GM21515 (cell line): ENCODE measurements around the gene JHY.

Experiments used
- ATAC-seq: cut with Tn5 transposase; IDR thresholded peaks from one replicate; pipeline ENCODE4 v1.9.1; 2021; ENCODE audit not compliant: unreplicated experiment

The JHY gene

GRCh38 chr11:122937983-122938382 lies 55.4 kb downstream of the JHY start:
- ATAC-seq, result no peak

DNA sequence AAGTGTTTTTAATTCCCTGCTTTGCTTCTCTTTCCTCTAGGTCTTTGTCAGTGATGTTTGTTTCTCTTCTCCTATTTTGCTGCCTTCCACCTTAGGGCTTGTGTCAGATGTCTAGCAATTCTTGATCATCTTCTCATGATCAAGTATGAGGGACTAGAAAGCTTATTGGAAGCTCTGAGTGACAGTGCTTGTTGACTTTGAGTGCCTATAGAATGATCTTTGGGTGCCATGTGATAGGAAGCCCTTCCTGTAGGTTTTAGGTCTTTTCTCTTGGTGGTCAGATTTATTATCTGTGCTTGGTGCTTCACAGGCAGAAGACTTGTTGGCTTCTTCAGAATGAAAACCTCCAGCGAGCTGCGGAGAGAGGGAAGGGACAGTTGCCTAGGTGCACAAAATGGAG lies 56.0 kb downstream of the JHY start:
- no peak for ATAC-seq

DNA sequence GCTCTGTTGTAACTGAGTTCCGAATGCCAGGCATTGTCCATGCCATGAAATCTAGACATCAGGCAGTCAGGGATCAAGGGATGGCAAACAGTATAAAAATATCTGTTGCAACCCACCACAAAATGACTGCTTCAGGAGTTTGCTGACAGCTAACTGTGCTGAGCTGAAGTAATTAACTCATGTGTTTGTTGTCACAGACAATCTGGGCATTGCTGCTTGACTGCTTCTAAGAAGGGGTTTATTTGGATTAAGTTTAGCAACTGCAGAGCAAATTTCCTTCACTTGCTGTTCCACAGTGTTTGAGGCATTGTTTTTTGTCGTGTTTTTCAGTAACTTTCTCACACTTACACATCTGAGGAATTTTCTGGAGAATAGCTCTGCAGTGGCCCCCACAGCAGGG lies 68.7 kb downstream of the JHY start:
- ATAC-seq, result no peak

- ATAC-seq, result no peak
Measured at GRCh38 chr11:122954455-122954854, 71.9 kb downstream of the JHY start.

DNA sequence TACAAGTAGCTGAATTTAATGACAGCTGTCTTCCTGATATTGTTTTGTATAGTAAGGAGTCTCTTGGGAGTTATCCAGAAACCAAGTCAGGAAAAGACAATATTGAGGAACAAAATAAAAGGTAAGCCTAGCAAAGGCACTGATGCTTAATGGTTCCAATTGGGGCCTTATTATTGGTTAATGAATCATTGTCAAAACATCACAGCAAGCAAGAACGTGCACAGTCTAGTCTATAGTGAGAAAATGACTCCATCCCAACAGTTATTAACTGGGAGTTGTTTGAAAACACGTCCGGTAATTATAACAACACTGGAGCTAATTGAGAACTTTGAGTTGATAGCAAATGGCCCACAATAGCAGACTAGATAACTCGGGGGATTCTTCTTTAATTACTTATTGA lies 81.4 kb downstream of the JHY start:
- ATAC-seq, result no peak

GRCh38 chr11:122976061-122976733 lies 93.6 kb downstream of the JHY start:
- no peak for ATAC-seq

DNA sequence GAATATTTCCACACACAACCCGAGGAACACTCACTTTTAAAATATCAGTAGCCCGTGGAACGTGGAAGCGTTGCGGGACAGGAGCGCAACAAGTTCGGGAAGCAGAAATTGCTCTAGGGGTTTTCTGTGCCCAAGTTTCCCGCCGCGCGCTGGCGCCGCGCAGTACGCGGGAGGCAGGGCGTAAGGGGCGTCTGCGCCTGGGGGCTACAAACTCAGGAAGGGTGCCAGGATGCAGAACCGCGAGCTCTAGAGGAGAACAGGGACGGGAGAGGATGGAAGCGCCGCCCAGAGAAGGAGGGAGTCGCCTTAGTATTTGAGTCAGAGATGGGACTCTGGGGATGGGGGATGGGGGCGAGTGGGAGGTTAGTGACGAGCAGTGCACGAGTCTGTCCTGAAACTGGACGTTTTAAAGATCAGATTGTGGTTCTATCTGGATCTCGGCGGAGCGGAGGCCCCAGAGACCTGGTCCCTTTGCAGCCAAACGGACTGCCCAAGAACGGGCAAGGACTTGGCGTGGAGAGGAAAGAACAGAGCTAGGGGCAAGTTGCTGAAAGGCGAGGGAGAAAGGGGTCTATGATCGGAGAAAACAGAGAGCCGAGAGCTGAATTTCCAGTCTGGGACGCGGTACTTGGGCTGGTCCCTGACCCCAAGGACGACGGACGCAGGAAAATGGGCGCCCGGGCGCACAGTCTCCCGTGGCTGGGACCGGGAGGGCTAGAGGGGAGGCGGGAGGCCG lies 94.3 kb downstream of the JHY start:
- ATAC-seq, result no peak

DNA sequence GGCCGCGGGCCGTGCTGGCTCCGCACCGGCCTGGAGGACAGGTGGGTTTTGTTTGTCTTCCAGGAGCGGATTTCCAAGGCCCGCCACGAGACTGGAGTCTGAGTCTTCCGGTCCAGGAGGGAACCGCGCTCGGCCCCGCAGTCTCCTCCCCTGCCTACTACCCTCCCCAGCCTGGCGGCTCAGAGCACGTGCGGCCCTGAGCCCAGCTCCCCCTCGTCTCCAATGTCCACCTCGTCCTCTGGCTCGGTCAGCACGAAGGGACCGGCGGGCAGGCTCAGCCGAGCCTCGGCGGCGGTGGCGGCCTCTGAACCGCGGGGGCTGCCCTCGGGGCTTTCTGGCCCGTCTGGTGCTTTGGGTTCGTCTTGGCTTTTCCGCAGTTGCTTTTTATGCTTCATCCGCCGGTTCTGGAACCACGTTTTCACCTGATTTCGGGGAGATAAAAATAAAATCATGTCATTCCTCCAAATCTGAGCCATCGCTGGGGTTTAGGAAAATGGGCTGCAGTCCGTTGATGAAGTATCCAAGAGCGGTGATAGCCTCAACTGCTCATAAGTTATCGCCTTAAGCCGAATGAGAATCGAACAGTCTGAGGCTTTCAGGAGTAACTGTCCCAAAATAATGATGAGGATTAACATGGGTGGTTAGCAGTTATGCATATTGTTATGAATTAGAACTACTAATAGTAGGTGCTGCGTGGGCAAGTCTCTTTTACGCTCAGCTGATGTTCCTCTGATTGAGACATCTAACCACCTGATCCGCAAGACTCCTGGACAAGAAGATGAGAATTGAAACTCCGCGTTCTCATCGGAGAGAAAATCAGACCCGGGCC lies 95.1 kb downstream of the JHY start:
- ATAC-seq, result no peak

- ATAC-seq, result no peak
Measured at GRCh38 chr11:122978299-122978620, 95.7 kb downstream of the JHY start.

DNA sequence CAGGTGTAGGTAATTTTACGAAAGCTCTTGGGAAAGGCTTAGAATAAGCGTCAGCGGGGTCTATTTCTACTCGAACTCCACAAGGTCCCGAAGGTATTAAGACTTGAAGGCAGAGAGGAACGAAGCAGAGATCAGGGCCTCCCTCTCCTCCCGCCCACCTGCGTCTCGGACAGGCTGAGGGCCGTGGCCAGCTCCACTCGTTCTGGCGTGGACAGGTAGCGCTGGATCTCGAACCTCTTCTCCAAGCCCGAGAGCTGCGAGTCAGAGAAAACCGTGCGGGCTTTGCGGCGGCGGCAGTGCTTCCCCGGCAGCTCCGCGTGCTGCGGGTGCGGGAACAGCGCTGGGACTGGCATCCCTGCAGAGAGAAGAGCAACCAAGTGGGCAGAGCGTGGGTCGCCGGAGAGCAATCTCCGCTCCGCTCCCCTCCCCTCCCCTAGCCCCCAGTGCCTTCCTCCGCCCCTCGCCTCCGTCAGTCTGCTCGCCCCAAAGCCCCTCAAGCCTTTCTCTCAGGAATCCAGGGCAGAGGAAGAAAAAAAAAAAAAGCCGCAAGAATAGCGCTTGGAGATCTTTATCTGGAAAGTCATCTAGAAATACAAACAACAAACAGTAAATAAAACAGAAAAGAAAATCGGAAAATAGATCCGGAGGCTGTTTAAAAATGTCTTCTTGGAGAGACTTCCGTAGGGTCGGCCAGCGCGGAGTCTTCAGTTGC lies 96.7 kb downstream of the JHY start:
- ATAC-seq, result no peak

DNA sequence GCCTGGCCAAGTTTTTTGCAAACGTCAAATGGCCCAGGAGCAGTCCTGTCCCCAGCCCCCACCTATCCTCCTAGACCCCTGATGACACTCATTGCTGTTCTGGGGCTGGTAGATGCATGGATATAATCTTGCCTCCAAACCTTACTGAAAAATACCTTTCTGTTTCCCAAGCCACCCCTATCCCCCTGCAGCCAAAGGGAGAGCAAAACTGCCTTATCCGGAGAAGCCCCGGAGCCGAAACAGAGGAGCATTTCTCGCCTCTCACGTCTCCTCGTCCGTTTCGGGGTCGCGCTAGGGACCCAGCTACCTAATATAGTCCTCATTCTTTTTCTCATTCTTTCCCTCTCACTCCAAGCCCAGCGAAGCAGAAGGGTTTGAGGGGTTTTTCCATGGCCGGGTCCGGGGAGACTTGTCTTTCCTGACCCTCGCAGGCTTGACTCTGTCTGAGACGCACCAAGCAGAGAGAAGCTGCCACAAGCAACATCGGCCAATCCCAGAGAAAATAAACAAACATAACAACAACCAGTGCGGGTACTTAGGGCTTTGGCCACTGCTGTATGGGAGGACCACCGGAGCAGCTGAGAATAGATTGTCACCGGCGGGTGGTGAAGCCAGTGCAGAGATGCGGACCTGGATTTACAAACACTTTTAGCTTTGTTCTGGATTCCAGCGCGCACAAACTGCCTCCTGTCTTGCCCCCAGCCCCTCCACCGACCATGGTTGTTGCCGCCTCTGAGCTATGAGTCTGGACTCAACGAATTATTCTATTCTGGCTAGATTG lies 97.4 kb downstream of the JHY start:
- ATAC-seq, result no peak

DNA sequence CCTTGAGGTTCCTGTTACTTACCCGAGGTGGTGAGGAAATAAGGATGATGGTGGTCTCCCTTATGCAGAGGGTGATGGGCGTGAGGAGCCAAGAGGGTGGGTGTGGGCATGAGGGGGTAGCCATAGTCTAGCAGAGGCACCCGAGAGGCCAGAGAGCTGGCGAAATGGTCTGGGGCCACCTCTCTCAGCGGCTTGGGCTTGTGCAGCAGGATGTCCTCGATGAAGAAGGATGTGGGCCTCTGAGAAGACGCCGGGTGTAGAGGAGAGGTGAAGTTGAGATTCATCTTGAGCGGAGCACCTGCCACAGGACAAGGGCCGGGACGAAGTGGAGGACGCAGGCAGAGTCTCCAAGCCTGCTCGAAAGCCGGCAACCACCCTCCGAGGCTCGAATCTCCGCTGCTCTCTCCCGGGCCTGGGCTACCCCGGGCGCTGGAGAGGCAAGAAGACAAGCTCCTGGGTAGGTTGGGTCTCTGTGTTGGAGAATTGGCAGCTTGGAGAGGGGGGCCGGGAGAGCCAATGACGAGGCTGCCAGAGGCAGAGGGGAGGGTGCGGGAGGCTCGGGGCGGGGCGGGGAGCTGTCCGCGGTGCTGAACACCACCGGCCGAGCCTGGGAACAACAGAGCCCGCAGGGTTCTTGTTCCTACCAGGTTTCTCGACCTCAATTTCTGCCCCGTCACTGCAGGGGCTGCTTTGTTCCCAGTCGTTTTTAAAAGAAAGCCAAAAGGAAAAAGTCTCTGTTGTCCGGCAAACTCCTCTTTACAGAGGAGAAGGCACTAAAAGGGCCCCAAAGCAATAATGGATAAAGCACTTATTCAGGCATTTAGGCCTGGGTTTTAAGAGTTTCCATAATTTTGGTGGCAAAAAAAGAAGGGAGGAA lies 99.1 kb downstream of the JHY start, which contains the start of gene BSX:
Gene BSX (minus strand): TSS at position 447 of the 877 bp plus-strand sequence. CDS start 163 bp downstream, at position 284.
- ATAC-seq, result no peak

DNA sequence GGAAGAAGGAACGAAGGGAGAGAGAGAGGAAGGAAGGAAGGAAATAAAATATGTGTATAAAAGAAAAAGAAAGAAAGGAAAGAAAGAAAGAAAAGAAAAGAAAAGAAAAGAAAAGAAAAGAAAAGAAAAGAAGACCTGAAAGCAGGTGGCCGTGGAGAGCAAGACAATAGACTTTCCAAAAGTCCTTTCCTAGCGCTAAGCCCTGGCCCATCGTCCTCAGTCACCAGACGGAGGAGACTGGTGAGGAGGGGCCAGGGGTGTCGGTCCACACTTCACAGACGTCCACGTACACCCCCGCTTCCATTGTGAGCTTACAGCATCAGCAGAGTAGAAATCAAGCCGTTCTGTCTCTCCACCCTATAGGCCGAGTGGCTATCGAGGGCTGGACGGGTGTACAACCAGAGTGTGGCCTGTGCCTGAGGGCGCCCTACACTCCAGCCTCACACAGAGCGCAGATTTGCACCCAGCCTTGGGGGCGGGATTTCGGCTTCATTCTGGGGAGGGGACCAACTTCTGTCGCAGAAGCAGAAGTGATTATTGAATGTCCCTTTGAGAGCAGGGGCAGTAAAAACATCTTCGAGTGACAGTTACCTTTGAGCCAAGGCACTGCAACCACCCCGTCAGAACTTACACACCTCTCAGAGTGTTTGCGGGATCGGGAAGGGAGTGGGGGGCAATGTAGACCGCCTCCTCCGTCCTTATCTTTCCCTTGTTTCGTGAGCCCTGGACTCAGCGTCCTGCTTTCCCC lies 101.1 kb downstream of the JHY start:
- ATAC-seq, result no peak

GRCh38 chr11:122984186-122985011 lies 101.8 kb downstream of the JHY start:
- no peak for ATAC-seq

DNA sequence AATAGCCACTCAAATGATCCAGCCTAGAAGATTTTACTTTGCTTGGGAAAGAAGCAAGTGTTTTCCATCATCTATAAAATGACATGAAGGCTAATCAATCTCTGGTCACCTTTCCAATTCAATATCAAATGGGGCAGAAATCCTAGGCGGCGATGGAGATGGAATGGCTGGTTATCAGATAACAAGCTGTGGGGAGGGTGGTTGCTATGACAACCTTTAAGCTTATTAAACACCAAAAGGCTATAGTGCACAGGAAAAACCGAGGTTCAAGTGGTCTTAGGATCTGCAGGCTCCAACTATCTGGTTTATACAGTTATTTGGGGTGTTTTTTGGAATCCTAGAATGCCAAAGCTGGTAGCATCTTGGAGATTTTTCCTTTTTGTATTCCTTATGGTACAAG lies 113.0 kb downstream of the JHY start:
- no peak for ATAC-seq

- no peak for ATAC-seq
Measured at GRCh38 chr11:122998727-122999366, 116.3 kb downstream of the JHY start.

DNA sequence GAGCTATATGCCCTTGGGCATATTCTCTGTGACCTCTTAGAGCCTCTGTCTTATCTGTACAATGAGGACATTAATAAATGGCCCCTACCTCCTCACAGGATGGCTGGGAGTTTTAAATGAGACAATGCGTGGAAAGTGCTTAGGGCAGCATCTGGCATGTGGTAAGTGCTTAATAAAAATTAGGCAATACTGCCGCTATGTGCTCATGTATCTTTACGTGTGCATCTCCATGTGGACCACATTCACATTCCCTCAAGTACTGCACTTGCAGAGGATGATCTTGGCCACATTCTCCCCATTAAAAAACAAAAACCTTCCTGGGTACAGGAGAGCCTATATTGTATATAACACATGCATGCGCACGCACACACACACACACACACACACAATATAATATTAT lies 118.2 kb downstream of the JHY start:
- ATAC-seq, result no peak
